Trophoblast cell (in vitro differentiated cells and primary cell): ENCODE results near the gene CRP.
"Not testable (repeated sequence)": the region's sequence is repeated elsewhere in the genome, so short reads cannot be mapped to it uniquely, and the experiment has no call there.

Experiments used
- DNase-seq, 2 donors: peaks; one replicate each; pipeline ENCODE4 v3.0.0-alpha.2; 2016
- H2AFZ ChIP-seq: 2 replicates; pipeline ENCODE4 v1.6.1; 2013; ENCODE audit warnings: low read length, moderate library complexity, mild to moderate bottlenecking; ENCODE audit not compliant: insufficient read depth, poor library complexity
- H2AK5ac ChIP-seq: 2 replicates; pipeline ENCODE4 v1.6.1; 2013; ENCODE audit warnings: mild to moderate bottlenecking, low read length
- H2BK120ac ChIP-seq: 2 replicates; pipeline ENCODE4 v1.6.1; 2013; ENCODE audit warnings: low read length, mild to moderate bottlenecking, moderate library complexity; ENCODE audit not compliant: insufficient read depth, poor library complexity
- H2BK12ac ChIP-seq: 2 replicates; pipeline ENCODE4 v1.6.1; 2013; ENCODE audit warnings: mild to moderate bottlenecking, low read length, moderate library complexity
- H2BK5ac ChIP-seq: 2 replicates; pipeline ENCODE4 v1.6.1; 2013; ENCODE audit warnings: low read length, low read depth, moderate library complexity, mild to moderate bottlenecking; ENCODE audit not compliant: poor library complexity
- H3K14ac ChIP-seq: 2 replicates; pipeline ENCODE4 v1.6.1; 2013; ENCODE audit warnings: mild to moderate bottlenecking, low read length
- H3K18ac ChIP-seq: 2 replicates; pipeline ENCODE4 v1.6.1; 2013; ENCODE audit warnings: mild to moderate bottlenecking, low read length
- H3K23ac ChIP-seq: 2 replicates; pipeline ENCODE4 v1.6.1; 2013; ENCODE audit warnings: low read length
- H3K27ac ChIP-seq: 2 replicates; pipeline ENCODE4 v1.5.1; 2013; ENCODE audit warnings: low read depth, mild to moderate bottlenecking, inconsistent platforms, low read length, moderate library complexity
- H3K27me3 ChIP-seq: 2 replicates; pipeline ENCODE4 v1.6.1; 2013; ENCODE audit warnings: inconsistent platforms, mild to moderate bottlenecking, low read length, moderate library complexity; ENCODE audit not compliant: insufficient read depth
- H3K36me3 ChIP-seq, 2 experiments: 1 replicate in 1 of 2; 2 replicates in 1 of 2; pipeline ENCODE4 v1.6.1; 2013; ENCODE audit warnings: low read length in 2 of 2, mild to moderate bottlenecking in 2 of 2, moderate library complexity in 1 of 2; ENCODE audit not compliant: insufficient read depth in 2 of 2, control insufficient read depth in 1 of 2
- H3K4ac ChIP-seq: 2 replicates; pipeline ENCODE4 v1.6.1; 2013; ENCODE audit warnings: low read depth, mild to moderate bottlenecking, low read length, moderate library complexity
- H3K4me1 ChIP-seq, 2 experiments: 1 replicate in 1 of 2; 2 replicates in 1 of 2; pipeline ENCODE4 v1.6.1; 2013; ENCODE audit warnings: low read length in 2 of 2, mild to moderate bottlenecking in 2 of 2, moderate library complexity in 1 of 2; ENCODE audit not compliant: insufficient read depth in 2 of 2, control insufficient read depth in 1 of 2
- H3K4me2 ChIP-seq: 2 replicates; pipeline ENCODE4 v1.6.1; 2013; ENCODE audit warnings: inconsistent platforms, mild to moderate bottlenecking, low read length, moderate library complexity
- H3K4me3 ChIP-seq: 2 replicates; pipeline ENCODE4 v1.5.1; 2013; ENCODE audit warnings: mild to moderate bottlenecking, low read depth, low read length, inconsistent platforms
- H3K79me1 ChIP-seq: one replicate; pipeline ENCODE4 v1.6.1; 2013; ENCODE audit warnings: low read length
- H3K79me2 ChIP-seq: 2 replicates; pipeline ENCODE4 v1.6.1; 2013; ENCODE audit warnings: low read length, mild to moderate bottlenecking; ENCODE audit not compliant: control insufficient read depth, insufficient read depth, poor library complexity
- H3K9ac ChIP-seq: 2 replicates; pipeline ENCODE4 v1.6.1; 2013; ENCODE audit warnings: mild to moderate bottlenecking, low read length
- H3K9me3 ChIP-seq: 2 replicates; pipeline ENCODE4 v1.6.1; 2013; ENCODE audit warnings: low read depth, mild to moderate bottlenecking, control low read depth, inconsistent platforms, low read length; ENCODE audit not compliant: insufficient read depth
- H4K12ac ChIP-seq: 2 replicates; pipeline ENCODE4 v1.6.1; 2013; ENCODE audit warnings: low read depth, mild to moderate bottlenecking, low read length, moderate library complexity
- H4K8ac ChIP-seq: 2 replicates; pipeline ENCODE4 v1.6.1; 2013; ENCODE audit warnings: low read depth, mild to moderate bottlenecking, low read length, moderate library complexity
- H4K91ac ChIP-seq: one replicate; pipeline ENCODE4 v1.6.1; 2013; ENCODE audit warnings: low read depth, mild to moderate bottlenecking, low read length, moderate library complexity
- WGBS: extraction: QIAGEN DNeasy Blood & Tissue Kit; methylation state at CpG from one replicate; pipeline ENCODE4 v1.1.7; 2013; ENCODE audit warnings: missing lambda C conversion rate; ENCODE audit not compliant: insufficient read length, insufficient coverage; ENCODE audit errors: extremely low coverage; 5-methylcytosine and 5-hydroxymethylcytosine counted together

Gene CRP

DNA sequence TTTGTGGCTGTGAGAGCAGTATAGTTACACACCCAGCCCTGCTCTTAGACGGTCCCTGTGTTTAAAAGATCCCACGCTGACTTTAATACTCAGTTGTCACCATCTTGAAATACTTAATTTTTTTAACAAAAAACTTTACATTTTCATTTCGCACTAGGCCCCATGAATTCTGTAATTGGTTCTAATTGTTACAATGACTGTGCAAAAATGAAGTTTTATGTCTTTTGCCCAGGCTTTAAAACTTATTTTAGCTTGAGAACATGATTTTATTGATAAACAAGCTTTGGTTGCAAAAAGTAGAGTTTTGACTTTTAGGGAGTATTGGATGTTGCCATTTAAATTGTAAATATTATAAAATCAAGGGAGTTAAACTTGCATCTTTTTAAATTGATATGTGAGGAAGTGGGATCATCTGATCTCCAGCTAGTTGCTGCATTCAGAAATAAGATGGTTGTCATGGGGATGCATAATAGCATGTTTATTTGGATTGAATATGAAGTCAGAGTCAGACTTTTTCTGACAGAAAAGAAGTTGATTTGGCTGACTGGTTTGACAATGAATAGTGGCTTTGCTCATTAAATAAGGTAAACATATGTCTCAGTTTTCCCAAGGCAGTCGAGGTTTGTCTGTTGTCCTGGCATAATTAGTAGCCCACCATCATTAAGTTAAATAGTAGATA is 23.0 kb upstream of the CRP start:
- no peak overlapping the region for H2BK5ac ChIP-seq
- H3K18ac ChIP-seq: no peak overlapping the region
- no peaks in the 10 kb centered on the region for H3K36me3 ChIP-seq
- DNase-seq: no peak
- no peak overlapping the region for H2BK120ac ChIP-seq
- H2AK5ac ChIP-seq: no peak overlapping the region
- no peak overlapping the region for H4K8ac ChIP-seq
- H3K79me1 ChIP-seq: no peaks in the 10 kb centered on the region
- H2BK12ac ChIP-seq: no peak overlapping the region
- no peak overlapping the region for H2AFZ ChIP-seq
- no peak overlapping the region for H3K4me2 ChIP-seq
- no peak overlapping the region for H3K4ac ChIP-seq
- H4K12ac ChIP-seq: no peak overlapping the region
- no peaks in the 10 kb centered on the region for H3K9me3 ChIP-seq
- no peak overlapping the region for H3K27ac ChIP-seq
- no peak overlapping the region for H3K4me3 ChIP-seq
- no peak overlapping the region for H3K9ac ChIP-seq
- H3K4me1 ChIP-seq: no peaks in the 10 kb centered on the region
- no peaks in the 10 kb centered on the region for H3K79me2 ChIP-seq
- 100% methylated on average over 1 of the region's 4 CpGs for WGBS
- no peak overlapping the region for H3K14ac ChIP-seq
- no peaks in the 10 kb centered on the region for H3K27me3 ChIP-seq
- no peak overlapping the region for H4K91ac ChIP-seq
- no peak overlapping the region for H3K23ac ChIP-seq

DNA sequence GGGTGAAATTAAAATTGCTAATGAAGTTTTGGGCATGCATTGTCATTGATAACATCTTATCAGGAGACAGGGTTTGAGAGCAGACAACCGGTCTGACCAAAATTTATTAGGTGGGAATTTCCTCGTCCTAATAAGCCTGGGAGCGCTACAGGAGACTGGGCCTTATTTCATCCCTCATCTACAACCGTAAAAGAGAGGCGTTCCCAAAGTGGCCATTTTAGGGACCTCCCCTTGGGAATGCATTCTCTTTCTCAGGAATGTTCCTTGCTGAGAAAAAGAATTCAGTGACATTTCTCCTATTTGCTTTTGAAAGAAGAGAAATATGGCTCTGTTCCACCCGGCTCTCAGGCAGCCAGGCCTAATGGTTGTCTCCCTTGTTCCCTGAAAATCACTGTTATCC is 8.8 kb upstream of the CRP start:
- not testable (repeated sequence) for H3K4me2 ChIP-seq, H3K9ac ChIP-seq, H3K27ac ChIP-seq, H3K4me3 ChIP-seq, H4K12ac ChIP-seq, H2BK12ac ChIP-seq, H2BK5ac ChIP-seq, H3K36me3 ChIP-seq, H2BK120ac ChIP-seq, H3K18ac ChIP-seq, H4K91ac ChIP-seq, H3K4me1 ChIP-seq, H3K27me3 ChIP-seq, H3K4ac ChIP-seq, H3K9me3 ChIP-seq, H2AK5ac ChIP-seq, H4K8ac ChIP-seq, H3K79me2 ChIP-seq, H3K79me1 ChIP-seq, H3K23ac ChIP-seq, H3K14ac ChIP-seq, DNase-seq, H2AFZ ChIP-seq
- WGBS: no CpG with 5 or more reads among the region's 6 CpGs

DNA sequence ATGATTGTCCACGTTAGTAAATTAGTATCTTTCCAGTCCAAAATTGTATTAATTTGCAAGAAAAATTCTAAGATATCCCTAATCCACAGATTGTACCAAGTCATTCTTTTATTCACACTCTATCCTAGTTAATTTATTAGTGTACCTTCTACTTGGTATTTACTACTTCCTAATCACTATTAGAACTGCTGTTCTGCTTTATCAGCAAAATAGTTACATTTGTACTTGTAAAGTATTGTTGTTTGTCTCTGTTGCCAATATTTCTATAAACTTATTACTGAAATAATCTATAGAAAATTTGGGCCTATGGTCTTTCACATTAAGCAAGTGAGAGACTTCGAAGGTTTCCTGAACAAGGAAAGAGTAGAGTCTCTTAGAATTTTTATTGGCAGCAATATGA is 5.6 kb upstream of the CRP start:
- Histone ChIP-seq H3K36me3 (no peaks in the 10 kb centered on the region), H3K4me3 (no peak overlapping the region), H3K4me1 (no peaks in the 10 kb centered on the region), H3K18ac (no peak overlapping the region), H3K9me3 (peaks cover 10% of the 10 kb centered on the region), H3K14ac (no peak overlapping the region), H2BK12ac (no peak overlapping the region), H3K27me3 (no peaks in the 10 kb centered on the region), H4K91ac (no peak overlapping the region), H3K79me2 (no peaks in the 10 kb centered on the region), H2BK120ac (no peak overlapping the region), H3K27ac (no peak overlapping the region), H3K4ac (no peak overlapping the region), H4K12ac (no peak overlapping the region), H2BK5ac (no peak overlapping the region), H4K8ac (no peak overlapping the region), H2AFZ (no peak overlapping the region), H2AK5ac (no peak overlapping the region), H3K4me2 (no peak overlapping the region), H3K9ac (no peak overlapping the region), H3K79me1 (no peaks in the 10 kb centered on the region), H3K23ac (no peak overlapping the region)
- no CpG with 5 or more reads among the region's 2 CpGs for WGBS
- no peak for DNase-seq

DNA sequence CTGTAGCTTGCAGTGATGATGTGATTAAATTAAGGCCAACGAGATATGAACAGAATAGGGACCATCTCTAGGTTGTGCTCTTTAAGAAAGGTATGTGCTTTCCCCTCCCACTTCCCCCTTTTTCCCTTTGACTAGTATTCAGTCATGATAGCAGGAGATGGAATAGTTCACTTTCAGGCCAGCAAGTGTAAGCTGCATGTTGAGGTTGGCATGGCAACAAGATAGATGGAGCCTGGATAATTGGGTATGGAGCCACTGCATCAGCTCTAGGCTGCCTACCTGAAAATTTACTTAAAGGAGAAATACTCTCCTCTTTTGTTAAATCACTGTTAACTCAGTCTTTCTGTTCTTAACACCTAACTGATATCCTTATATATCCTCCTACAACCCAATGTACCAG is 1.5 kb upstream of the CRP start:
- Histone ChIP-seq H3K79me2 (no peaks in the 10 kb centered on the region), H2BK5ac (no peak overlapping the region), H3K4me2 (no peak overlapping the region), H4K12ac (no peak overlapping the region), H3K9me3 (peaks cover 9% of the 10 kb centered on the region), H2AFZ (no peak overlapping the region), H3K18ac (no peak overlapping the region), H2BK120ac (no peak overlapping the region), H3K79me1 (no peaks in the 10 kb centered on the region), H4K8ac (no peak overlapping the region), H3K14ac (no peak overlapping the region), H3K27ac (no peak overlapping the region), H3K27me3 (no peaks in the 10 kb centered on the region), H3K23ac (no peak overlapping the region), H3K4ac (no peak overlapping the region), H3K4me1 (no peaks in the 10 kb centered on the region), H3K4me3 (no peak overlapping the region), H3K9ac (no peak overlapping the region), H2BK12ac (no peak overlapping the region), H4K91ac (no peak overlapping the region), H3K36me3 (no peaks in the 10 kb centered on the region), H2AK5ac (no peak overlapping the region)
- no peak for DNase-seq
- WGBS: no CpG with 5 or more reads among the region's 1 CpG
